ENCODE measurements around the gene PCSK6.

DNA sequence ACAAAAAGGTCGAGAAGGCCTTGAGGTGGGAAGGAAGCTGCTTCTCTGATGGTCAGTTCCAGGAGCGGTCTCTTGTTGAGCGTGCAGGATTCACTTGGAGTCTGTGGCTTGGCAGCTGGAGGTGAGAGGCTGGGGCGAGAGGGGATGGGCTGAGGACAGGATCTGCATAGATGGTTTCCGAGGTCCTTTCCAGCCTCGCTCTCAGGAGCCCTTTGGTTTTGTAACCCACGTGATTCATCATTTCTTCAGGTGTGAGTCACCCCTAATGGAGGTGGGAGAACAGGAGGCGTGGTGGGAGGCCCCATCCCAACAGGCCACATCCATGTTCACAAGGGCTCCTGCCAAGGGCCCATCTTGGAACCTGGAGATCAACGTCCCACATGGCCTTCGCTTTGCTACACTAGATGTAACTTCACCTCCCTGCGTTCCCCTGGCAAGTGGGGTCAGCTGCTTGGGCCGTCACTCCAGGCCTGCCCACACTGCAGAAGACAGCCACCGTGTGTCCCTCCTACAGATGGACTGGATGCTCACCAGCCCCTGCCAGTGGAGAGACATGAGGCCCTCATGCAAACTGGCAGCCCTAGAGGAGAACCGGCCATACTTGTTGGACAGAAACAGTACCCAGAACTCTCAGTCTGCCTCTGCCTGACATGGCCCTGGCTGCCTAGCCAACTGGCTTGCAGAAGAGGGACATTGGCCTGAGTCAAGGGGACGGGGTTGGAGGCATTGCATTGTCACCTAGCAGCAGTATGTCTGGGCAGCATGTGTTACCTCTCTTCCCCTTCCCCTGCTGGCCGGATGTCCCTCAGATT lies 1.6 kb upstream of the PCSK6 start:
- TF ChIP-seq POLR2AphosphoS5 (IDR thresholded peaks at IDR 0.05): no peak
- TF ChIP-seq, protein P1, sequence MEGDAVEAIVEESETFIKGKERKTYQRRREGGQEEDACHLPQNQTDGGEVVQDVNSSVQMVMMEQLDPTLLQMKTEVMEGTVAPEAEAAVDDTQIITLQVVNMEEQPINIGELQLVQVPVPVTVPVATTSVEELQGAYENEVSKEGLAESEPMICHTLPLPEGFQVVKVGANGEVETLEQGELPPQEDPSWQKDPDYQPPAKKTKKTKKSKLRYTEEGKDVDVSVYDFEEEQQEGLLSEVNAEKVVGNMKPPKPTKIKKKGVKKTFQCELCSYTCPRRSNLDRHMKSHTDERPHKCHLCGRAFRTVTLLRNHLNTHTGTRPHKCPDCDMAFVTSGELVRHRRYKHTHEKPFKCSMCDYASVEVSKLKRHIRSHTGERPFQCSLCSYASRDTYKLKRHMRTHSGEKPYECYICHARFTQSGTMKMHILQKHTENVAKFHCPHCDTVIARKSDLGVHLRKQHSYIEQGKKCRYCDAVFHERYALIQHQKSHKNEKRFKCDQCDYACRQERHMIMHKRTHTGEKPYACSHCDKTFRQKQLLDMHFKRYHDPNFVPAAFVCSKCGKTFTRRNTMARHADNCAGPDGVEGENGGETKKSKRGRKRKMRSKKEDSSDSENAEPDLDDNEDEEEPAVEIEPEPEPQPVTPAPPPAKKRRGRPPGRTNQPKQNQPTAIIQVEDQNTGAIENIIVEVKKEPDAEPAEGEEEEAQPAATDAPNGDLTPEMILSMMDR (IDR thresholded peaks at IDR 0.05; ENCODE audit: poor library complexity, severe bottlenecking): no peak

Measured in neural cell (in vitro differentiated cells).